Stomach smooth muscle (tissue), 2 donors: ENCODE measurements around the gene FAM181B.
A peak's percentile ranks its signal among the peaks of the same experiment; 100 is the strongest.

ENCODE experiments used
- H3K27ac ChIP-seq: one replicate; pipeline ENCODE4 v1.7.0; 2013; ENCODE audit warnings: mild to moderate bottlenecking, low read length, inconsistent platforms
- H3K27me3 ChIP-seq, 2 donors: one replicate each; pipeline ENCODE4 v1.7.0; 2013; ENCODE audit warnings: low read length in 2 of 2; ENCODE audit not compliant: insufficient read depth in 2 of 2, control insufficient read depth in 1 of 2
- H3K36me3 ChIP-seq, 2 donors: one replicate each; pipeline ENCODE4 v1.7.0; 2013; ENCODE audit warnings: low read length in 2 of 2; ENCODE audit not compliant: control insufficient read depth in 2 of 2, insufficient read depth in 2 of 2
- H3K4me1 ChIP-seq: one replicate; pipeline ENCODE4 v1.7.0; 2013; ENCODE audit warnings: low read length; ENCODE audit not compliant: control insufficient read depth, insufficient read depth
- H3K4me3 ChIP-seq, 2 donors: one replicate each; pipeline ENCODE4 v1.7.0; 2013; ENCODE audit warnings: low read length in 2 of 2
- H3K9ac ChIP-seq, 2 donors: one replicate each; pipeline ENCODE4 v1.7.0; 2013; ENCODE audit warnings: low read length in 2 of 2, mild to moderate bottlenecking in 1 of 2
- H3K9me3 ChIP-seq, 2 donors: one replicate each; pipeline ENCODE4 v1.7.0; 2013; ENCODE audit warnings: low read length in 2 of 2; ENCODE audit not compliant: control insufficient read depth in 2 of 2
- donor health status: healthy.
- donor health status: Pancreatic carcinoma.

The FAM181B gene

DNA sequence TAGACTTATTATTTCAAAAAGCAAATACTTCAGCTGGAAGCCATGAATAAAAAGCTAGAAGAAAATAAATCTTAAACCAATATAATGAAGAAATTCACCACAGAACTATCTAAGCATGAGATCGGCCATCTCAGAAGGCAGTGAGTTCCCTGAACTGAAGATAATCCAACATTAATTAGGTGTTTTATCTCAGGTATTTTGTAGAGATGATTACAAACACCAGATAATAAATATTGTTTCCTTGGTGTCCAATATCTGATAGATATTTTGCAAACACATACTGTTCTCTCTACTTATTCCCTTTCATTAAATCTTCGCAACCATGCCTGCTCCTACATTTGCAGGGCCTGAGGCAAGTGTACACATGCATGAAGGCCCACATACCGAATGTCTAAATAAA is 26.0 kb upstream of the FAM181B start:
- H3K36me3 ChIP-seq: no peaks in the 10 kb centered on the region
- no peaks in the 10 kb centered on the region for H3K27me3 ChIP-seq
- no peaks in the 10 kb centered on the region for H3K4me1 ChIP-seq

DNA sequence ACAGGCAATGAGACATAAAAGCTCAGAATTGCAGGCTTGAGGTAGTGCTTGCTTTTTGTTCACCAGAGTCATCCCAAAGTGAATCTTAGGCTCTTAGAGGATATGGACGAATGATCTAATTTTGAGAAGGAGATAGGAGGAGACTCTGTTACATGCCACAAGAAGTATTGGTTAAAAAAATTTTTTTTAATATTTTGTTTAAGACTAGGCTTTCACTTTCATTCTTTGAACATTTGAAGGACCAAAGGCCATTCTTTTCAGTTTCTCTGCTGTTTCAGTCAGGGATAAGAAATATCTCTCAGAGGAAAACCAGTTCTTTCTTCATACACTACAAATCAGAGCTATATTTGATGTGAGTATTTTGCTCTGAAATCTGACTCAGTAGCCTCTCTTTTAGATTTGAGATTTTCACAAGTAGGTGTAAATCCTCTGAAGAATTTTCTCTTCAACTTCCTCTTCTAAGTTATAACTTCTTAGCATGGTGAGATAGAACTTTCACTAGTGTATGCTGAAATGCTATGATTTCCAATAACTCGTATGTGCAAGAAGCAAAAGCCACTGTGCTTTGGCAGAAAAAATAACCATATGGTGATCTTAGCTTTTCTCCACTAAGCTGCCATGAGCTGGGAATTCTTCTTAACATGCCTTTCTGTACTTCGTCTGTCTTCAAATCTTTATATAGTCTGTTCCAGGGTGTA is 24.1 kb upstream of the FAM181B start:
- H3K27ac ChIP-seq: no peak overlapping the region

More for the DNA sequence above, 26.0 kb upstream of the FAM181B start:
- Histone ChIP-seq H3K9me3 (no peaks in the 10 kb centered on the region), H3K9ac (no peak overlapping the region), H3K27ac (no peak overlapping the region), H3K4me3 (no peak overlapping the region)

GRCh38 chr11:82756765-82757639 is 23.3 kb upstream of the FAM181B start:
- no peak overlapping the region for H3K4me3 ChIP-seq
- no peaks in the 10 kb centered on the region for H3K4me1 ChIP-seq
- H3K9me3 ChIP-seq: no peaks in the 10 kb centered on the region
- H3K36me3 ChIP-seq: no peaks in the 10 kb centered on the region
- no peak overlapping the region for H3K9ac ChIP-seq
- no peak overlapping the region for H3K27ac ChIP-seq
- no peaks in the 10 kb centered on the region for H3K27me3 ChIP-seq

More for the DNA sequence above, 24.1 kb upstream of the FAM181B start:
- H3K9me3 ChIP-seq: no peaks in the 10 kb centered on the region
- no peaks in the 10 kb centered on the region for H3K4me1 ChIP-seq
- no peak overlapping the region for H3K9ac ChIP-seq
- H3K27me3 ChIP-seq: no peaks in the 10 kb centered on the region
- no peaks in the 10 kb centered on the region for H3K36me3 ChIP-seq
- H3K4me3 ChIP-seq: no peak overlapping the region

DNA sequence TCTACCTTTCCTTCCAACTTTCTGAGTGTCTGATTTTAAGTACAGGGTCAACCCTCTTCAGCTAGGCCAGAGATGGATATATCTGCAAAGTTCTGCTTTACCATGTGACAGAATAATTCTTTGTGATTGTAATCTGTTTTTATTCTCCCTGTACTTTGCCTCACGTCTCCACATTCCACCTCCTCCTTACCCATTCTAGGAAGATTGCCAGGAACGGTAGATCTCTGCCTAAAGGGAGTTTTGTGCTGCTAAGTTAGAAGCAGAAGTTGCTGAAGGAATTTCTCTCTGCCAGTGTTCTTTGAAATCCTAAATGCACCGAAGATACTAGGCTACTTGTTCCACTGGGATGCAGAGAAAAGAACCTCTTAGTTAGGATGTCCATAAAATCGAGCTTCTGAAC is 20.7 kb upstream of the FAM181B start:
- H3K27ac ChIP-seq: no peak overlapping the region
- H3K4me3 ChIP-seq: no peak overlapping the region
- H3K9ac ChIP-seq: no peak overlapping the region
- H3K27me3 ChIP-seq: no peaks in the 10 kb centered on the region
- no peaks in the 10 kb centered on the region for H3K4me1 ChIP-seq
- H3K36me3 ChIP-seq: no peaks in the 10 kb centered on the region
- no peaks in the 10 kb centered on the region for H3K9me3 ChIP-seq

DNA sequence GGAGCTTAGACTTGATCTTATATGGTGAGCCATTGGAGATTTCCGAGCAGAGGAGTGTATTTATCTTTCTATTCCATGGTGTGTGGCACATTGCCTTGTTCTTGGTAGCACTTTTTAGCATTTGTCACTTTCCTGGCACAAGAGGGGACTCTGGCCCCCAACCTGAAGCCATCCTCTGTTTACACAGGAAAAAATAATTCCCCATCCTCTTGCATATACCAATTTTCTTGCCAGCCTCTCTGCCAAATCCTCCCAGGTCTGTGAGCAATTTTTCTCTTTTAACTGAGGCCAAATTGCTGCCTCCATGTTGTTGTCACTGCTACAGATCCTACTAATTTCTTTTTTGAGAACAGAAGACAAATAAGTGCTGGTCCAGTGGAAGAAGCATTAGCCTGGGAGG is 20.3 kb upstream of the FAM181B start:
- Histone ChIP-seq H3K27me3 (no peaks in the 10 kb centered on the region), H3K9ac (no peak overlapping the region), H3K36me3 (no peaks in the 10 kb centered on the region), H3K27ac (no peak overlapping the region), H3K9me3 (no peaks in the 10 kb centered on the region), H3K4me1 (no peaks in the 10 kb centered on the region), H3K4me3 (no peak overlapping the region)

DNA sequence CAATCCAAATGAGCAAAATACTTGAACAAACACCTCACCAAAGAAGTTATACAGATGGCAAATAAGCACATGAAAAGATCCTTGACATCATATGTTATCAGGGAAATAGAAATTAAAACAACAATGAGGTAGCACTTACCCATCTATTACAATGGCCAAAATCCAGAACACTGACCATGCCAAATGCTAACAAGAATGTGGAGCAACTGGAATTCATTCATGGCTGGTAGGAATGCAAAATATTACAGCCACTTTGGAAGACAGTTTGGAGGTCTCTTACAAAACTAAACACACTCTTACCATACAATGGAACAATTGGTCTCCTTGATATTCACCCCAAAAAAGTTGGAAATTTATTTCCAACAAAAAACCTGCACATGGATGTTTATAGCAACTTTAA is 19.1 kb upstream of the FAM181B start:
- Histone ChIP-seq H3K9me3 (no peaks in the 10 kb centered on the region), H3K27ac (no peak overlapping the region), H3K9ac (no peak overlapping the region), H3K4me3 (no peak overlapping the region), H3K27me3 (no peaks in the 10 kb centered on the region), H3K36me3 (no peaks in the 10 kb centered on the region), H3K4me1 (no peaks in the 10 kb centered on the region)

DNA sequence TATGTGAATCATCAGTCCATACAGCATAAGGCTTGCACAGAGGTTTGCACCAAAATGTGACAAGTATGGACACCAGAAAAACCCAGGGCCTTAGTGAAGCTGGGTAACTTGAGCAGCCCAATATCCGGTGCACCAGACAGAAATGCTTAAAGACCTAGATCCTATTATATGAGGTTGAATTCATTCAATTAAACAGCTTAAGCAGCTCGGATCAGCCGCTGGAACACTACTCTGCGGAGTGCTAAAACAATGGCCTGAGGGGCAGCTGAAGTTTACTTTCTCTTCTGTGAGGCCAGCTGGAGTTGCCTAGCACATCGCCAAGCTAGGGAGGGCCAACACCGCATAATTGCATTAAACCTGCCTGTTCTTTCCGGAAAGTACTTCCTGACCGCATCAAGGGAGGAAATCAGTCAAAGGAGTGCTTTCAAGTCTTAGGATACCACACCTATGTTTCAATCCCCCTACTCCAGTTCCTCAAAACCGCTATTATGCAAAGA is 17.0 kb upstream of the FAM181B start:
- H3K4me3 ChIP-seq: no peak overlapping the region
- H3K4me1 ChIP-seq: no peaks in the 10 kb centered on the region
- no peaks in the 10 kb centered on the region for H3K9me3 ChIP-seq
- no peak overlapping the region for H3K9ac ChIP-seq
- H3K27ac ChIP-seq: no peak overlapping the region
- no peaks in the 10 kb centered on the region for H3K36me3 ChIP-seq
- H3K27me3 ChIP-seq: no peaks in the 10 kb centered on the region

DNA sequence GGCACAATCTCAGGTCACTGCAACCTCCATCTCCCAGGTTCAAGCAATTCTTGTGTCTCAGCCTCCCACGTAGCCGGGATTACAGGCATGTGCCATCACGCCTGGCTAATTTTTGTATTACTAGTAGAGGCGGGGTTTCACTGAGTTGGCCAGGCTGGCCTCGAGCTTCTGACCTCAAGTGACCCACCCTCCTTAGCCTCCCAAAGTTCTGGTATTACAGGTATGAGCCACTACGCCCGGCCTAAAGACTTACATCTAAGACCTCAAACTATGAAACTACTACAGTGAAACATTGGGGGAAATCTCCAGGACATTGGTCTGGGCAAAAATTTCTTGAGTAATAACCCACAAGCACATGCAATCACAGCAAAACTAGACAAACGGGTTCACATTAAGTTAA is 13.8 kb upstream of the FAM181B start:
- Histone ChIP-seq H3K27me3 (no peaks in the 10 kb centered on the region), H3K9ac (no peak overlapping the region), H3K36me3 (no peaks in the 10 kb centered on the region), H3K27ac (no peak overlapping the region), H3K9me3 (no peaks in the 10 kb centered on the region), H3K4me1 (no peaks in the 10 kb centered on the region), H3K4me3 (no peak overlapping the region)

DNA sequence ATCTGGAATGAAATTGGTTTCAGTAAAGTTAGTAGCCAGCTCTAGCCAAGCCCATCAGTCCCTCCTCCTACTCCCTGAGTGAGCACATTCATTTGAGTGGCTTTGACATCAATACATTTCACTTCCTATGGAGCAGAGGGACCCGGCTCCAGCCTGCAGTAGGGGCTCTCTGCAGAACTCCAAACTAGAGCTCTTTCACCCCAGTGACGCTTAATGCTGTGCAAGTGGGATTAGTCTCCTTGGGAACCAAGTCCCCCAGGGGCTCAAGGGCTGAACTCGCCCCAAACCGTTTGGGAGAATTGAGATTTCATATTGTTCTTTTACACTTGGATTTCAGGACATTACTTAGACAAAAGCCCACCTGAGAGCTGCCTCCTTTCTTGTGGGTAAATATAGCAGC is 4.4 kb upstream of the FAM181B start:
- no peaks in the 10 kb centered on the region for H3K36me3 ChIP-seq
- no peaks in the 10 kb centered on the region for H3K9me3 ChIP-seq
- H3K27ac ChIP-seq: no peak overlapping the region
- no peak overlapping the region for H3K4me3 ChIP-seq
- no peaks in the 10 kb centered on the region for H3K4me1 ChIP-seq
- no peak overlapping the region for H3K9ac ChIP-seq
- peaks cover 0 to 15% of the 10 kb centered on the region in 2 donors for H3K27me3 ChIP-seq

DNA sequence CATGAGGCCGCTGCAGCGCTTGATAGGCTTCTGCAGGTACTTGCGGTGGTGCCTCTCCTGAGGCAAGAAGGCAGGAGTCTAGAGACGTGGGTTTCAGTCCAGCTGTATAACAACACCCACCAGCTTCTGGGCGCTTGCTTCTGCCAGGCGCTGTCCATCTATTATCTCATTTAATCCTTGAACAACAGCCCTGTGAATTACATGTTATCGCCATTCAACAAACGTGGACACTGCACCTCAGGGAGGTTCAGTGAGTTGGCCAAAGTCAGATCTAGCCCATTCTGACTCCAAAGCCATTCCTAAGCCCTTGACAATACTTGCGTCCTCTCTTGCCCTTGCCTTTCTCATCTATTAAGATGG is 436 bp upstream of the FAM181B start:
- Histone ChIP-seq H3K9me3 (no peaks in the 10 kb centered on the region), H3K4me3 (peak overlapping the region; percentile 60 to 72), H3K4me1 (peaks cover 2% of the 10 kb centered on the region), H3K9ac (no peak overlapping the region), H3K36me3 (no peaks in the 10 kb centered on the region), H3K27me3 (peaks cover 11 to 33% of the 10 kb centered on the region in 2 donors), H3K27ac (no peak overlapping the region)
